ENCODE results near the gene KIAA2012.

Gene KIAA2012

DNA sequence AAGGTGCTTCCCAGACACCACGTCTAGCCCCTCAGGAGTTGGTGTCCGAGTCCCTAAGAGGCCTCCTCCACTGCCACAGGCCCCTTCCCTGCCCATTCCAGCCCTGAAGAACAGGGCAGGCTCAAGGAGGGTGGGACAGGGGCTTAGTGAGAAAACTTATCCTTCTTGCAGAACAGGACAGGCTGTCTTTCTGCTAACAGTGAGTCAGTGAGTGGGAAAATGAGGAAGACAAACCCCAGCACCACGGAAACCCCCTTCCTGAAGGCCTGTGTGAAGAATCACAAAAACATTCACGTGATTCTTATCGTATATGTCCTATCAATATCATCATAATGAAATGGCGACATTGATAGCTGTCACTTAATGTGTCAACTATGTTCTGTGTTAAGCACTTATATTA, 29.6 kb upstream of the KIAA2012 start:
- no peak for DNase-seq

DNA sequence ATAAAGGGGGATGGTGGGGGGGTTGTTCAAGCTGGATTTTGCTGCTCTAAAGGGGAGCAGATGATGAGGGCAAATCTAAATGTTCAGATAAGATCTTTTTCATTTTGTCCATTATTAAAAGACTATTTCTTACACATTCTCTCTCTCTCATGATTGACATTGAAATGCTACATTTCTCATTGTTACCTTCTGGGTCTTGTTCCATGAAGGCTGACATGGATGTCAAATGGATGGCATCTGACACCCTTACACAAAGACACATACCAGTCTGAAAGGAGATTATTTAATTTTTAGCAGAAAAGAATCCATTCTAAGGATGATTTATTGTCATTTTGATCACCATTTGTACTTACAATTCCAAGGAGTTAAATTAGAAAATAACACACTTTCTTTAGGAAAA, 28.3 kb upstream of the KIAA2012 start:
- DNase-seq: no peak

DNA sequence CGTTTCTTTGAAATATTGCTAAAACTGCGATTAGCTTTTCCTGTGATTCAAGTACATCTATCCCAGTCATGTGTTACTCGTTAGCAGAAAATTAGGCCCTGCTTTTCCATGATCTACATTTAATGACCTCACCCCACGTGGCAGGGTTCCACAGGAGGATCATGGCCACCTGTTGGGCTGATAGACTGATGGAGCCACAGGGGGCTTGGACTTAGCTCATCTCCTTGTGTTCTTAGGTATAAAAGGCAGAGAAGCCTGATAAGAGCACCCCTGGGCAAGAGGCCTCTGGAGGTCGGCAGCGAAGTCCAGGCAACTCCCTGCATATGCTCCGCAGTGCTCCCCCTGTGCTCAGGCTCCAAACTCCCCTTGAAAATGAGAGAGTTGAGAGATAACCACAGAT, 26.5 kb upstream of the KIAA2012 start:
- DNase-seq: no peak

DNA sequence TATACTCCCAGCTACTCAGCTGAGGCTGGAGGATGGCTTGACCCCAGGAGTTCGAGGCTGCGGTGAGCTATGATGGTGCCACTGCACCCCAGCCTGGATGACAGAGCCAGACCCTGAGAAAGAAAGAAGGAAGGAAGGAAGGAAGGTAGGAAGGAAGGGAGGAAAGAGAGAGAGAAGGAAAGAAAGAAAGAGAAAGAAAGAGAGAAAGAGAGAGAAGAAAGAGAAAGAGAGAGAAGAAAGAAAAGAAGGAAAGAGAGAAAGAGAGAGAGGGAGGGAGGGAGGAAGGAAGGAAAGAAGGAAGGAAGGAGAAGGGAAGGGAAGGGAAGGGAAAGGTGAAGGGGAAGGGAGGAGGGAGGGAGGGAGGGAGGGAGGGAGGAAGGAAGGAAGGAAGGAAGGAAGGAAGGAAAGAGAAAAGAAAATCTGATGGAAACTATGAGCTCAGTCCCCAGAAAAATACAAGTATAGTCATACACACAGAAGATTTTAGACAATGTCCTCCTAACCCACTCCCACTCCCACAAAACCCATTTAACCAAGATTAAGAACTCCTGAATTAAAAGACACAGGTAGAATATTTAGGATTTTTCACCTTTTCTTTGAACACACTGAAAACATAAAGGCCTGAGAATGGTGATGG, 23.8 kb upstream of the KIAA2012 start:
- no peak for DNase-seq

DNA sequence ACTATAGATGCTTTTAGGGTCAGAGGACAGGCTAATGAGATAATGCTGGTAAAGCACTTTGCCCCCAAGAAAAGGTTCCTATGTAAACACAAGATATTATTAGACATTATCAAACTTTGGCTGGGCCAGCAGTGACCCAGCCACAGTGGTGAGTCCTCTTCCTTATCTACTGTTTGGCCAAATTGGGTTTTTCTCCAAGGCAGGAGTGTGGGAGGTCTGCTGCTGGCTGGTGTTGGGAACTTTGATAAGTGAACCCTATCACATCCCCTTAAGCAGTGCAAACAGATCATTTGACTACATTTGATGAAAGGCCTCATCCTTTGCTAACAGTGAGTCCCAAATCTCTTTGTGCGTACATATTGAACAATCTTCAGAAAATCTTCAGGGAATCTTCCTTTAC, 23.2 kb upstream of the KIAA2012 start:
- DNase-seq: no peak

DNA sequence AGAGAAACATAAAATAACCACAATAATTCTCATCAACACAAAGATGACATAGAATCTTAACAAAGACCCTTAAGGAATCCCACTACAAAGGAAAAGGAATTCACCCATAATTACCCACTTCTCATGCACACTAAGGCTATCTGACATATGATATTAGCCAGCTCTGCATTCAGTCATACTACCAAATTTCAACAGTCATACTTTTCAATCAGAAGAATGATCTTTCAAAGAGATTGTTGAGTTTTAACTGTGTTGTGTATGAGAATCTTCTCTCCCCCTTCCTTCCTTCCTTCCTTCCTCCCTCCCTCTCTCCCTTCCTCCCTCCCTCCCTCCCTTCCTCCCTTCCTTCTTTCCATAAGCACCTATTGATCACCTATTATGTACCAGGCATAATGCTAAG, 22.4 kb upstream of the KIAA2012 start:
- no peak for DNase-seq

DNA sequence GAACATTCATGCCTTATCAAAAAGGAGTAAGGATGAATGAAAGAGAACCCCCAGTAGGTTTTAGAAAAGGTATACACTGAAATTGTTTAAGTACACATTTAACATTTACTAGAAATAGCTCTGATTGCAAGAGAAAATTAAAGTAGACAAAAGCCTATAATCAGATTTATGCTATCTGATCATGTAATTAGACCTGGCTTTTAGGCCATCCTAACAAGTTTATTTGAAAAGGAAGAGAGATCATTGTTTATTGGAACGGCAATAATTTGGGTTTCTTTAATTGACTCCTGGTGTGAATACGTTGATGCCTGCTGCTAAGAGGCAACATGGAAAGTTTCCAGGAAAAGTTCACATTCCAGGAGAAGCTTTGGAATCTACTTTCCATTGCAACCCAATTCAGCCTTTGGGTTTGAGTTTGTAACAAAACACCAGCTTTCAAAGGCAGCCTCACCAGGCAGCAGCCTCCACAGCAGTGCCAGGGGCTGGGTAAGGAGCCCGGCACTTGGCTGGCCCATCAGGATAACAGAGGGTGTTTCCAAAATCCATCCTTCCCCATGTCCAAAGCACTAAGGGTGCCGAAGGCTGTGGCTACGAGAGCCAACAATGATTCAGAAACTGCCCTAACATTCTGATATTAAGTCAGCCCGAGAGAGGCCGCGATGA, 21.4 kb upstream of the KIAA2012 start:
- no peak for DNase-seq

DNA sequence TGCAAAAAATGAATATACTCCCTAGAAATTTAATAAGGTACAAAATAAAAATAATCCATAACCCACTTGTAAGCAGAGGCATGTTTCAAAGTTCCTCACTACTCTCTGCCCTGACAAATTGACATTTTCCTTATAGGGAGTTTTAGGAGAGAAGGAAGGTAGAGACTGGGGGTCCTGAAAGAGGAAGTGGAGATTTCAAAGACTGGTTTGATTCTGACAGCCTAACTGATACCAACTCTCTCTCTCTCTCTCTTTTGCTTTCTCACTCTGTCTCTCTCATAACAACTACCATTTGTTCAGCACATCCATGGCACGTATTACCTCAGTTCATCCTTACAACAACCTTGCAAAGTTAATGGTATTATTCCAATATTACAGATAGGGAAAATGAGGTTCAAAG, 20.8 kb upstream of the KIAA2012 start:
- DNase-seq: no peak

DNA sequence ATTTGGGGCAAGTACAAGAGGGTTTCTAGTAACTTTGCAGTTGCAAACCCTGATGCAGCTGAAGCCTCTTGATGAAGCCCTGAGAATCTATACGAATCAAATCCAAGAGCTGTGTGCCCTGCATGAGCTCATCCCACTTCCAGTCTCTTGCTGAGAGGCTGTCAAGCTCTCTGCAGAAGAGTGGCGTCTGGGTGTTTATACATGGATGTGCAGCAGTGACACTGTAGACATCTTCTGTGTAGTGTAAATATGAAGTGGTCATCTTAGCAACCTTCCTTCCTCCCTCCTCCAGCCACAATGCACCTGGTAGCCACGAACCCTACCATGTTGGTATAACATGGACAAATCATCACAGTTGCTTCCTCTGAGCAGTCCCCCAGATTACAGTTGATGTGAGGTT, 18.4 kb upstream of the KIAA2012 start:
- no peak for DNase-seq

DNA sequence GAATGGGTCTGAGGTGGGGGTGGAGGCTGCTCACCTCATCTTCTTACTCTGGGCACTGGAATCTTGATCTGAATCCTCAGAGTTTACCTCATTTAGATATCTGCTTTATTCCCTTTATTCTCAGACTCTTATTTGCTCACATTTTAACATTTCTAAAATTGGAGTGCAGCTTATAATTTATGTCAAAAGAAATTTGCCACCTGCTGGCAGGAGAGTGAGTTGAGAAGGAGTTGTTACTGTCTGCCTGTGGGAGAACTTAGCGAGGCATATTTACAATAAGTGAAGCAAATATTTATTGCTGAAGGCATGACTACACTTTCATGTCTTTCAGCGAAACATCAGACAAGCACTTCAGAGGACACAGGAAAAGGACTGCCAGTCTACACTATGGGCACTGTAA, 16.4 kb upstream of the KIAA2012 start:
- DNase-seq: no peak

DNA sequence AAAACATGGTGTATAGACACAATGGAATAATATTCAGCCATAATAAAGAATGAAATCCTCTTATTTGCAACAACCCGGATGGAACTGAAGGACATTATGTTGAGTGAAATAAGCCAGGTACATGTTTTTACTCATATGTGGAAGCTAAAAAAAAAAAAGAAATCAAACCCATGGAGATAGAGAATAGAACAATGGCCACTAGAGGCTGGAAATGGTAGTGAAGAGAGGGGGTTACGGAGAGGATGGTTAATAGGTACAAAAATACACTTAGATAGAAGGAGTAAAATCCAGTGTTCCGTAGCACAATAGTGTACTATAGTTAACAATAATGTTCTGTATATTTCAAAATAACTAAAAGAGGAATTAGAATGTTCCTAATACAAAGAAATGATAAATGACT, 12.8 kb upstream of the KIAA2012 start:
- no peak for DNase-seq

DNA sequence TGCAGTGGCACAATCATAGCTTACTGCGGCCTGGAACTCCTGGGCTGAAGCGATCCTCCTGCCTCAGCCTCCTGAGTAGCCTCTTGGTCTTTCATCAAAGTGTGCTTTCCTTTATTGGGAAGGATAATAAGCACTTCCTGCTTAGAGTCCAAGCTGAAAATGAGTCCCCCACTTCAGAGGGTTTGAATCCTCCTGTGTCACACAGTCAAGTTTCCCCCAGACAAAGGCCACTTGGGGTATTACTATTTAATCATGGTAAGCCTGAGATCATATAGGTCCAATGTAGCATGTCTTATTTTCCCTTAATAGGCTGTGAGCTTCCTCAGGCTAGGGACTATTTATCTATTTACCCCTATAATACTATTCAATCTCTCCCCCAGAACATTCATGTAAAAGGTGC, 11.4 kb upstream of the KIAA2012 start:
- DNase-seq: no peak

DNA sequence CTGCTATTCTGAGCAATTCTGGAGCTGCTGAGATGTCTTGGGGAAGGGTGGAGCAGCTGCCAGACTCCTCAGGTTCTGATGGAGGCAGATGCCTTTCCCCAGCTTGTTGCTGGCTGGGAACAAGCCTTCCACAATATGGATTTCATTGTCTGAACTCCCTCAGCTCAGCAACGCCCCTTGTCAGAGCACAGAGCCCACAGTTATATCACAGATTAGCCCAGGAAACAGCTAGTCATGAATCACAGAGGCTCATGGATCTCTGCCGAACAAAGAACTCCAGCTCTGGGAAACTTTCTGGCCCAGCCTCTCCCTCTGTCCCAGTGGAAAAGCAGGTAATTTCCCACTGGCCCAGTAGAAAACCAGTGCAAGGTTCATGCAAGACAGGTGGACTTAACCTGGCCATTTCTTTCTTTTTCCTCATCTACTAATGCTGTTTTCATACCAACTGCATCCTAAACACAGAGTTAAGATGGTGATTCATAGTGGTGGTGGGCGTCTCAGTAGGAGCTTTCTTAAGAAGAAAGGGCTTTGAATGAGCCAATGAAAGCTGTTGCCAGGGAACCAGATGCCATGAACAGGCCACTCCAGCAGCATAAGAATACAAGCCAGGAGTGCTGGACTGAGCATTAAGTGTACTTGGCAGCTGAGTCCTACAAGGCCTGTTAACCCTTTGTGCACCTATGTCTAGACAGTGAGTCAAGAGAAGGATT, 8.7 kb upstream of the KIAA2012 start:
- DNase-seq: no peak

DNA sequence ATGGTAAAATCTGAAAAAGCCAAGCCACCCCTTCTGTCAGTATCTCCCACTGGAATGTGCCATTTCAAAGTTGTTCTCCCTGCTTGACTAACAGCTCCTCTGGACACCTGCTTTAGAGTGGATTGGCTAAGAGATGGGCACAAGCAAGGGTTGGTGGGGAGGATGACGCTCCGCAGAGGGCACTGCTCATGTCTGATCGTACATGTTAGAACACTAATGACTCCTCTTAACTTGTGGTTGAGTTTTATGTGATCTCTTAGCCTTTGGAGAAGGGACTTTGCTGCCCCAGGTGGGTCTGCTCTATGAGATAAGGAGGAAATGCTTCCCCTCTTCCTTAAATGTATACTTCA, 8.2 kb upstream of the KIAA2012 start:
- no peak for DNase-seq

DNA sequence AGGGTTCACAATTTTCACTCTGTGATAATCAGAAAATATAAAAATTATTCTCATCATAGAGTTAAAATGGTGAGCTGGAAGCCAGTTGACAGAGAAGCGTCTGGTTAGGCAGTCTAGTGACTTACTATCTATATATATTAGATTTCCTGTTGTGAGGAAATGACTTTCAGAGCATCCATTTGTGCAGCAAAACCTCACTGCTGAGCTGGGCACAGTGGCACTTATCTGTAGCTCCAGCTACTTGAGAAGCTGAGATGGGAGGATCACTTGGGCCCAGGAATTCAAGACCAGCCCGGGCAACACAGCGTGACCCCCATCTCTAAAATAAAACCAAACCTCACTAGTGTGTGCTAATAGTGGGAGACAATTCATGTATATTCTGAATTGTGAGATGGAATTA, 7.2 kb upstream of the KIAA2012 start:
- DNase-seq: no peak

DNA sequence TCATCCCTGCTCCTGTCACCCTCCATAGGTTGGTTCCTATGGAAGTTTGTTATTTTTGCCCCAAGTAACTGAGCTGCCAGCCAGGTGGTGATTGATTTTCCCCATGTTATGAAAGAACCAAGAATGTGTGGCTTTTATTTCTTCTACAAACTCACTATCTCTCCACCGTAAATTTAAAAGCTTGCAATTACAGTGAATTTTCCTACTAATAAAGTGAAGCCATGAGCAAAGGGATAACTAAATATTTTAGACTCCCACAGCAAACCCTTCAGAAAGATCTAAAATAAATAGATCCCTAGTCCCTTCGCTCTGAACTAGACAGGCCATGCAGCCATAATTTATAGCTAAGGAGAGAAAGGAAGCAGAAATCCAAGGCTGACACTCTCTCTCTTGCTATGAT, 6.2 kb upstream of the KIAA2012 start:
- DNase-seq: no peak

DNA sequence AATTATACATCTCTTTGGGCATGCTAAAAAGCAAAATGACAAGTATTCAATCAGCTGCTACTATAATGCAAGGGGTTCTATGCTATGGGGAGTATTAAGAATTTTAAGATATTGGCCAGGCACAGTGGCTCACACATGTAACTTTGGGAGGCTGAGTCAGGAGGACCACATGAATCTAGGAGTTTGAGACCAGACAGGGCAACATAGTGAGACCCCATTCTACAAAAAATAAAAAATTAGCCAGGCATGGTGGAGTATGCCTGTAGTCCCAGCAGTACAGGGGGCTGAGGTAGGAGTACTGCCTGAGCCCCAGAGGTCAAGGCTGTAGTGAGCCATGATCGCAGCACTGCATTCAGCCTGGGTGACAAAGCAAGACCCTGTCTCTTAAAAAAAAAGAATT, 5.5 kb upstream of the KIAA2012 start:
- DNase-seq: no peak

DNA sequence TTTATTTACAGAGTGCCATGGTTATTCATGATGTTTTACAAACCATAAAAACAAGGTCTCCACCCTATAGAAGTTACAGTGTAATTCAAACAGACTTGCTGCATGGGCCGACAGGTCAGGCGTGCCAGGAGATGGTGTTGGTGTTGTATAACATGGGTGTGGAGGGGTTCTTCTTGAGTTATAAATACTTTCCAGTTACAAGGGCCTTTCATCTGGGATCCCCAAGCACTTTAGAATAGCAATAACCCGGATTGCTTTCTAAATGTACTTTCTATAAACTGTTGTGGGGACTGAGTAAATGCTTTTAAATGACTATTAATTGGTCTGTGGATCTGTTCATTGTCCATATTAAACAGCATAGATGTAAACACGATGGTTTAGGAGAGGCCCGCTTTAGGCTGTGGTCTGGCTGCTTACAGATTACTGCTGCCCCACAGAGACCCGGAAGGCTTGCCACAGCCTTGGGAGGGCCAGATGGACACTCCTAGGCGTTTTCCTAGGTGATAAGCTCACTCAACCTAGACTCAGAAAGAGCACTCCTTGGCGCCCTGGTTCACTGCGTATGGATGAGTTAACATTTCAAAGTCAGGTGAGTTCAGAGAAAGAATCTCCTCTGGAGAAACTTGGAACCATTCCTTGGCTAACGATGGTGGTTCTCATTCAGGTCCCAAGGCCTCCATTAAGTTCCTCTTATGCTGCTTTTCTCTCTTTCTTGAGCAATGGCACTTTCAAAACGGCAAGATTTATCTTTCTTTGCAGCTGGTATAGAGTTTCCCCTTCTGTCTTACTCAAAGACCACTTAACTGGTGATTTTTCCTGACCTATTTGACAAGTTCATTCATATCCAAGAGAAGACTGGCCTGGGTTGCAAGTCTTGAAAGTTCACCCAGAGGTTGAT, 3.6 kb upstream of the KIAA2012 start:
- DNase-seq: no peak

DNA sequence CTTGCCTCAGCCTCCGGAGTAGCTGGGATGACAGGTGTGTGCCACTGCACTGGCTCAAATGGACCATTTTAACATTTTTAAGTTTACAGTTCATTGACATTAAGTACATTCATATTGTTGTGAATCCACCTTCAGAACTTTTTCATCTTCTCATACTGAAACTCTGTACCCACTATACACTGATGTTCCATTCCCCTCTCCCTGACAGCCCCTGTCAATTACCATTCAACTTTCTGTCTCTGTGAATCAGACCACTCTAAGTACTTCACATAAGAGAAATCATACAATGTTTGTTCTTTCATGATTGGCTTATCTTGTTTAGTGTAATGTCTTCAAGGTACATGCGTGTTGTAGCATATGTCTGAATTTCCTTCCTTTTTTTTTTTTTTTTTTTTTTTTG, 1.9 kb upstream of the KIAA2012 start:
- no peak for DNase-seq

DNA sequence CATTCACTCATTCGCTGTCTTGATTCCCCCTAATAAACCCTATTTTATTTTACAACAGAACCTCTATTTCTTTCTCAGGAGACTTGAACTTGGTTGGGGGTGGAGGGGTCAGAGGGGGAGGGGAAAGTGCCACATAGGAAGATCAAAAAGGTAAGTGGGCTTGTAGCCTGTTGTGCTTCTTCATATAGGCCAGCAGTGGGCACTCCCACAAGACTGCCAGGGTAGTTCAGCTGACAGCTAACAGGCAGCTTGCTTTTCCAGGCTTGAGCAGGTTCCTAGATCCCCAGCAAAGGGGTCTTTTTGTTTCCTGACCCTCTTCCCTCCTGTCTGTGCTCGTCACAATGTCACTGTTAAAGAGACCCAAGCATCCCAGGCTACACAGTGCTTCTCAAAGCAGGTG, 829 bp upstream of the KIAA2012 start:
- no peak for DNase-seq

DNA sequence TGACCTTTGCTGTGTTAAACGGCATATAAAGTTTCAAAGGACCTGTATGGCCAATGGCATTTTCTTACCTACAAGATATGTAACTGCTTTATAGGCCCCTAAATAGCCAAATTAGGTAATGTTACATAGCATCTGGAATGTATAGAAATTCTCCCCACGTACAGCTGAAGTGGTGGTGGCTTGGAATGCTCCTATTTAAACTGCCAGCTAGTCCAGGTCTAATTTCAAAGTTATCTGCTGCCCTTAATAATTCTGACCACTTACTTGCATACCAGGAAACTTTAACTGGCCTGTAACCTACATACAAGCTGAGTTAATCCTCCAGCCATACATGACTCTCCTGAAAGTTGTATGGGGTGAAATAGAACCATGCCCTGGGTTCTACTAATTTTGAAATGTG, 1.3 kb downstream of the KIAA2012 start:
- DNase-seq: no peak

DNA sequence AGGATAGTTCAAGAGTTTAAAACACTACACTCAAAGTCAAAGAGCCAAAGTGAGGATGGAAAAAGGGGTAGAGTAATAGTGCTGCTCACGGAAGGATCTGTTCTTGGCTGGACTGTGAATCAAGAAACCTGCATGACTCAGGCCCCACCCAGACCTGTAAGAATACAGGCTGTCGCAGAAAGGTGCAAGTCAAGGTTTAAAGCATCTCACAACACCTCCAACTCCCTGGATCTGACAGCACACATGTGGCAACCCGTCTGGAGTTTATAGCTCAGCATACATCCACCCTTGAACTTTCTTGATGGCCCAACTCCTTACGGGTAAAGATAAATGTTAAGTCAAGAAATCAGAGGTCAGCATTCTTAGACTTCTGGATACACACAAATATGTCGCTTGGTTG, 6.3 kb downstream of the KIAA2012 start:
- DNase-seq: no peak

DNA sequence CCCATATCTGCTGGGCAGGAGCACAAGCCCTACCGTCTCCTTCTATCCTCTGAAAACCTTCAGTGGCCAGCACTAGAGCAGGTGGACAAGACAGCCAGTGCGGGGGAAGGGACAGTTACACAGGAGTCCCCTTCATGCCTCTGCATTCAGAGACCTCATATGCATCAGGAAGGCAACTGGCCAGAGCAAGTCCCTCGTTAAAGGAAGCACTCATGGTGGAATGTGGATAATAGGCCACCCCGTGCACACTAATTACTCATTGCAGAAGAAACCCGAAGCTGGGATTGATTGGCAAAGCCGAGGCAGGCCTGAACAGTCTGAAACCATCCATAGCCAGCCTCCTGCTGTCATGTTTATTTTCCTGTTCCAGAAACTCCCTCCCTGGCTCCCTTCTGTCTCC, 11.2 kb downstream of the KIAA2012 start:
- no peak for DNase-seq

DNA sequence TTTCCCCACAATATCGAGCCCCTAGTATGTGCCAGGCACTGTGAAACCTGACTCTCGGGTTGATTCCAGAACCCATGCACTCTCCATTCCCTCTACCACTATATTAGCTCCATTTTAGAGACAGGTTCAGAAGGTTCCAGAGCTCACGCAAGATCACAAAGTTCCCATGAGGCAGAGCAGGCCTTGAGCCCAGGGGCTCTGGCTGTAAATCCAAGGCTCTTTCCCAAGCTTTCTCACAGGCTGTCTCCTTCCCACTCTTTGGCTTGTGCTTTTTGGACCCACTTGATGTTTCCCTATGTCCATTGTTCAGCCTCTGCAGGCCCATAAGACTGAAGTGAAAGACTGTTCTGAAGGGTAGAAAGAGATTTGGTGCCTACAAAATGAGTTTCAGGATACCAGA, 15.7 kb downstream of the KIAA2012 start:
- no peak for DNase-seq

Measured in activated CD4-positive, alpha-beta T cell treated with anti-CD3 and anti-CD28 coated beads, Interleukin-2, Interleukin-6, amounts not matched to agents 100 ng/mL and 50 ng/mL, durations not matched to agents 16 hours and 8 hours (primary cell).